ENCODE results near the gene DHRS2.
A peak's percentile ranks its signal among the peaks of the same experiment; 100 is the strongest.

The DHRS2 gene

DNA sequence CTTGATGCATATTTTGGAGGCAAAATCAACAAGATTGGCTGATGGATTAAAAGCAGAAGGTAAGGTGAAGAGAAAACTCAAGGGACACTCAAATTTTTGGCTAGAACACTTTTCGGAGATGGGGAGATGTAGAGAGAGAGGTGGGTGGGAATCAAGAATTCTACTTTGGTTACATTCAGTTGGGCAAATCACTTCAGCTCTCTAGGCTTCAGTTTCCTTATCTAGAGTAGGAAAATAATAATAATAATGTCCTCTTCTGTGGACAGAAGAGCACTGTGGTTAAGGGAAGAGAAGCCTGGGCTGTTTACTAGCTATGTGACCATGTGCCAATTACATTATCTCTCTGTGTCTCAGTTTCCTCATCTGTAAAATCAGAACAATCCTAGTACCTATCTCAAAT, 23.4 kb upstream of the DHRS2 start:
- no peak for DNase-seq (ENCODE audit: low spot score)

DNA sequence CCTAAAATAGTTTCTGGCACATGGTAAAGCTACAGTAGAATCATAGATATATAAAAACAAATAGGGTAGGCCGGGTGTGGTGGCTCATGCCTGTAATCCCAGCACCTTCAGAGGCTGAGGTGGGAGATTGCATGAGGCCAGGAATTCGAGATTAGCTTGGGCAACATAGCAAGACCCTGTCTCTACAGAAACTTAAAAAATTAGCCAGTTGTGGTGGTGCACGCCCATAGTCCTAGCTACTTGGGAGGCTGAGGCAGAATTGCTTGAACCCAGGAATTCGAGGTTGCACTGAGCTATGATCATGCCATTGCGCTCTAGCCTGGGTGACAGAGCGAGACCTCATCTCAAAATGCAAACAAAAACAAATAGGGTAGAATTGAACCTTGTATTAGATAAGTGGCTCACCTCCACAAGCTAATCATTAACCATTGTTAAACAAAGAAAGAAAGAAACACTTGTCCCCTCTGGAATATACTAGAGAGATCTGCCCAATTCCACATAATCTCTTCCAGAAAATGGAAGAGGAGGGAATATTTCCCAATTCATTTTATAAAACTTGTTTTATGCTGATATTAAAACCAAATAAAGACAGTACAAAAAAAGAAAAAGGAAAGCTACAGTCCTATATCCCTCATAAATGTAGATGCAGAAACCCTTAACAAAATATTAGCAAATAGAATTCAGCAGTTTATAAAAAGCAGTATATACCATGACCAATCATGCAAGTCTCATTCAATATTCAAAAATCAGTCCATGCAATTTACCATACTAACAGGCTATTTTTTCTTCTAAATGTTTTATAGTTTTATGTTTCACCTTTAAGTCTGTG, 22.7 kb upstream of the DHRS2 start:
- DNase-seq (ENCODE audit: low spot score), result no peak

DNA sequence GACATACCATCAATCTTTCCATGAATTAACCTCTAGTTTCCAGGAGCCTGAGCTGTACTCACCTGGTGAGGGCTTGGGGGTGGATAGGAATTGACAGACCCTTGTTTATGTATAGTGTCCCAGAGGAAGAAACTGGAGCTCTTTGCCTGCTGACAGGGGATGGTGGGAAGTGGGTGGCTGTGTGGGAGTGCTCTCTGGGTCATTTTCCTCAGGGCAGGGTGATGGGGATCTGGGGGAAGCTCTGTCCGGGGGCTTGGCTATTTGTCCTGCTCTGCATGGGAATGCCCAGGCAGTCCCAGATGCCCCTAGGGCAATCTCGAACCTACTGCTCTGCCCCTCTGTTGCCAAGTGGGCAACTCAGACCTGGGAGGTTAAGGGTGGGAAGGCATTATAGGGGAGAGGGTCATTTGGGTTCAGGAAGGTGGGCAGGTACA, 21.8 kb upstream of the DHRS2 start:
- no peak for DNase-seq (ENCODE audit: low spot score)

DNA sequence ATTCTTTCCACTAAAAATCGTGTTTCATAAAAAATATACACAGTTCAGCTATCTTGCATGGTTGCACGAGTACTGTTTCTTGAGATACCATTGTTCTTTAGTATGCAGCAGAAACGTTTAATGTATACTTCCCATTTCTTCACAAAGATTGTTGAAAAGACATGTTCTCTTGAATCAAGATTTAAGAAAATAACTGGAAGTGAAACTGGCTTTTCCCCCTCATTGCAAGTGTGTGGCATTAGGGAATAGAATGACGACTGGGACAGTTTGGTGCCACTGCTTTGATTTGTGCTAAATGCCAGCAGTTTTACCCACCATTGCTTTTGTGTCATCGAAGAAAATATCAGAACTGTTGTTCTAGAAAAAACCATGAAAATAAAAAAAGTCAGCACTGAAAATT, 20.3 kb upstream of the DHRS2 start:
- DNase-seq (ENCODE audit: low spot score), result no peak

DNA sequence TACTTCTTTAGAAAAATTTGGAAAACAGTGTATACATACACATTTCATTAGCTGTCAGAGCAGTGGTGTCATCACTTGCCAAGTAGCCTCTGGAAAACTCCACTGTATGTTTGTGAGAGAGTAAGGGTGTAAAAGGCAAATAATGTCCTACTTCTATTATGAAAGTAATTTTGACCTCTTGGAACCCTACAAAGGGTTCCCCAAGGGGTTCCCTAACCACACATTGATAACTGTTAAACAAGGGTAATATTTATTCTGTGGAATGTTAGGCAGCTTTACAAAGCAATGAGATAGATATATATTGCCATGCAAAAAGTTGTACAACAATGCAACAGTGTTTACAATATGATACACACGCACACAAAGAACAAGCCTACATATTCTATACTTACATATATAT, 18.6 kb upstream of the DHRS2 start:
- no peak for DNase-seq (ENCODE audit: low spot score)

DNA sequence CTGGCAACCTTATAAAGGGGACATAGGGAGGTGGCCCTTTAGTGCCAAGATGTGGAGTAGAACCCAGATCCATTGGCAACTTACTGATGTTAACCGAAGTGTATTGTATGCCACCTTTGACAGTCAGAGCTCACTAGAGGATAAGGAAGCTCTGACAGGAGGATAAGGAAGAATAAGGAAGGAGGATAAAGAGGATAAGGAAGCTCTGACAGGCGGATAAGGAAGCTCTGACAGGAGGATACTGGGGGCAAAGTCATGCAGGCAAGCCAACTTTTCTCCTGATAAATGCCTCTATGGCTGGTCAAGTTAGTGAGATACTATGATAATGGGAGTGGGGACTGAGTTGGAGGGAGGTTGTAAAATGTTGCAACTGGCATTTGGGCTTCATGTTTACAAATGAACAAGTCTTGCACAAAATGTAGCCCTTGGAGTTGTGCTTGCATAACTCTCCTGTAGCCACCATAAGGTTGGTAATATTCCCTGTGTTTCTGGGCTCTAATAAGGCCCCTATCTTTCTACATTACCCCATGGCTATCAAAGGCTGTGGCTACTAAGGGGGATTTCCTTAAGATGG, 17.7 kb upstream of the DHRS2 start:
- DNase-seq (ENCODE audit: low spot score), result no peak

DNA sequence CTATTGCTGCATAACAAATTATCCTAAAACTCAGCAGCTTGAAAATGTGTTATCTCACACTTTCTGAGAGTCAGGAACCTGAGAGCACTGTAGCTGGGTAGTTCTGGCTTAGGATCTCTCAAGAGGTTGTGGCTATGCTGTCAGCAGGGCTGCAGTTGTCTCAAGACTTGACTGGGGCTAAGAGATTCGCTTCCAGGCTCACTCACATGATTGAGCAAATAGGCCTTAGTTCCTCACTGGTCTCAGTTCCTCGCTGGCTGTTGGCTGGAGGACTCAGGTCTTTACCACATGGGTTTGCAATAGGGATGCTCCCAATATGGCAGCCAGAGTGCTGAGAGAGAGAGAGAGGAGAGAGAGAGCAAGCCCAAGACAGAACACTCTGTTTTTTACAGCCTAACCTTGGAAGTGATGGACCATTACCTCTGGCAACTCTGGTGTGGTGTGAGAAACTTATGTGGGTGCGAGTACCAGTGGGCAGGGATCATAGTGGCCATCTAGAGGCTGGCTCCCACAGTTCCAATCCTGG, 15.9 kb upstream of the DHRS2 start:
- no peak for DNase-seq (ENCODE audit: low spot score)

DNA sequence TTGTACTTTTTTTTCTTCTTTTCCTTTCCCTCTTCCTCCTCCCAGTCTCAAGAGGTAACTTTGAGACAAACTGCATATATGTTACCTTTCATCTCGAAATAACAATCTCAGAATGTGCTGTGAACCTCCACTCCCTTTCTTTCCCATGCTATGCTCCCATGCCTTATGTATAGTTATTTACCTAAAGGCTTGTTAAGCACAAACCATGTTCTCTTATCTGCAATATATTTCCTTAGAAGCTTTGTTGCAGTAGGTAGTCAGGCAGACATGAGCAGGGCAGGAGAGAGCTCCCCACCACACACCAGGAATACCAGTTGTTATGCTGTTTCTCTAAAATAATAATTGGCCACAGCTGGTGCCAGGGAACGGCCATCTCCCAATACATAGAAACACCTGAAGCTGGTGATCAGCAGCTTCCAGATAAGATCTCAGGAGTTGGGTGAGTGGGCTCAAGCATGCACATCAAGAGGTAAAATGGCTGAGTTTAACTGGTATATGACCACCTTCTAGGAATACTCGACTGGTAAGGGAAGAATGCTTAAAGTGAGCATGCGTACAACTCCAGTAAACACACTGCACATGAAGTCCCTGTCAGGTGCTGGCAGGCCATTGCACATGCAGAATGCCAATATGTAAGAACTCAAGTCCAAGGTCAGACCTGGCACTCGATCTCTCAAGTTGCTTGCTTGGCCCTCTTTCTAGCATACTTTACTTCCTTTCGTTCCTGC, 14.8 kb upstream of the DHRS2 start:
- DNase-seq (ENCODE audit: low spot score), result no peak

DNA sequence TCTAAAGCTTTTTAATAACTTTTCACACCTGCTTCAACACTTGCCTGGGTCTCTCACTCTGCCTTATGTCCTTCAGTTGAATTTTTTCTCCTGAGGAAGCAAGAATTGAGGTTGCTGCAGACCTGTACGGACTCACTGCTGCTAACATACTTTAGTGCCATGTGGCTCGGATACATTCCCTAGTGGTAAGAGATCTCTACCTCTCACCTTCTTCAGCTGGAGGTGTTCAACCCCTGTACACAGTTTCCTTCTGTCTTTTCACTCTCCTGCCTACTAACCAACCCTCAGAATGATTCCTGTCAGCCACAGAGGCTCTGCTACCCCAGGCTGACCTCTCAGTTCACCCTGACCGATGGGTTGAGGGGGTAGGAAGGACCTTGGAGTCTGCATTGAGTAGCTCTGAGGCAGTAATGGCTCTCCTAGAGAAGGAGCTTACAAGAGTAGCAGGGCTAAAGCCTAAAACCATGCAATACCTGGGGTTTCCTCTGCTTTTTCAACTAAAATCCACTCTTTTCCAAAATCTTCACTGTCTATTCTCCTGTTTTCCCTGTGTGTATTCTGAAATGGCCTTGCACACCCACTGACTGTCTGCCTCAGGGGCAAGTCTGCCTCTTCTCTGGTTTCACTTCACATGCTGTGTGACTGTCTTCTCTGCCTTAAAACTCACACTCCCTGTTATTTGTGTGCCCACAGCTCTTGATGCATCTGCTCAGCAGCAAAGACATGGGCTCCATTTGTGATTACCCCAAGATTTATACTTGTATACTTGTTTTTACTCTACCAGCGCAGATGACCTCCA, 14.0 kb upstream of the DHRS2 start:
- no peak for DNase-seq (ENCODE audit: low spot score)

DNA sequence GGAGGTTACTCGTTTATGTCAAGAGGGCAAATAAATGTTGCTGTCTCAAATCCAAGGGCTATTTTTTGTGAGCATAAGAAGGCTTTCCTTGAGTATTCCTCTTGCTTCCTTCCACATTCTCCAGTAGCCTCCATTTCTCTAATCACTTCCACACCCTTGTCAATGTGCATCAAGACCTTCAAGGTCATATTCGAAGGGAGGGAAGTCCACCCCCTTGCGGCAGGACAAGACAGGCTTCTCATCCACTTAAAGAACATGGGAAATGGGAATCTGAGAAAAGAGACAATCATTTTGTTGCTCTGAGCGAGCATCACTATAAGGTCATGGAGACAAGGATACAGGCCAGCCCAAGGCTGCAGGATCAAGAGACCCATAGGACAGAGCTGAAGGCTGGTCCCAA, 13.2 kb upstream of the DHRS2 start:
- no peak for DNase-seq (ENCODE audit: low spot score)

DNA sequence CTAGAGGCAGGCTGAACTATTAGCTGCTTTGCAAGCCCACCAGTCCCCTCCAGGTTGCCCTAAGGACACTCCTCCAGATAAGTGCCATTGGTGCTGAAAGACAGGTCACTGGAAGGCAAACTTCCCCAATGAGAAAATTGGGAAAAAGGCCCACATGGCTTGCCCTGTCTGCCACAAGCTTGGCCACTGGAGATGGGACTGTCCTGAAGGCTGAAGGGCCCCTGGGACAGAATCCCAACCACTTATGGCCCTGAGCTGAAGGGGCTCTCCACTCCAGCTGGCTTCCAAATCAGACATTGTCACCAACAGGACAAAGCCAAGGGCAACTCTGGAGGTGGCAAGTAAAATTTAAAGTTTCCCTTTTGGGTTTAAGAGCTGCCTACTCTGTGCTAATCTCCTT, 12.2 kb upstream of the DHRS2 start:
- DNase-seq (ENCODE audit: low spot score), result no peak

DNA sequence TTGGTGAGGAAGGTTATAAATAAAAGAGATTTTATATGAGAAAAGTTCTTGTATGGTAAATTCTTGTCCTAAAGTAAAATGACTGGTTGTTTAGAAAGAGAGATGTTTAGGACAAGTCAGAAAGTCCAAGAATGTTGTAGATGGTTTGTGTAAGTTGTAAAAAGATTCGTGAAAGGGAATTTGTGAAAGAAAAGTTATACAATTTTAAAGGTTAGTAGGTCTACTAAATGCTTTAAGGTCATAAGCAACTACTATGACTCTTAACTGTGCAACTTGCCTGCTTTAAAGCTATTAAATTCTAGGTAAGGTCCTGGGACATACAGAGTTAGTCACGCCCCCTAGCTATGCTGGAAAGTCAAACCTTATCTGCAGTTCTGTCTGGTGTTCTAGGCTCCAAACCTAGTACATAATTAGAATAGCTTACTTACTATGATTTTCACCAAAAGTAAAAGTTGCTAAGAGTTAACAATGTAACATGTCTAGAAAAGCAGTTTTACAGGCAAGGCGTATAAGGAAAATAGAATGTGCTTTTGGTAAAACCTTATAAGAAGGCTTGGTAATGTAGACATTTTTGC, 11.2 kb upstream of the DHRS2 start:
- DNase-seq (ENCODE audit: low spot score), result no peak

DNA sequence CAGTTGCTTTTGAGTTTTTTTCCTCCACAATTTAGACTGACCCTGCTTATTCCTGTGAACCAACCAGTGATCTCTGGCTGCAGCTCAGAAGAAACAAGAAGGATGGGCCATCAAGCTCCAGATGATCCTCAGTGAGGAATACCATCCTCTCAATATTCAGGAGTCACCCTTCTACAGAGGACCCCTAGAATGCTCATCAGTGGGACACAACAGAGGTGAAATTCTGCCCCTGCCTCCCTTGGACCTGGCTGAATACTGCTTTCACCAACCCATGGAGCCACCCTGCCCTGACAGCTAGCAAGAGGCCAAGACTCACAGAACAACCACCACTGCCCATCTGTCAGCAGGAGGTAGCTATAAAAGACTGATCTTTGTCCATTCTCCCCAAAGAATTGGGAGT, 9.2 kb upstream of the DHRS2 start:
- no peak for DNase-seq (ENCODE audit: low spot score)

DNA sequence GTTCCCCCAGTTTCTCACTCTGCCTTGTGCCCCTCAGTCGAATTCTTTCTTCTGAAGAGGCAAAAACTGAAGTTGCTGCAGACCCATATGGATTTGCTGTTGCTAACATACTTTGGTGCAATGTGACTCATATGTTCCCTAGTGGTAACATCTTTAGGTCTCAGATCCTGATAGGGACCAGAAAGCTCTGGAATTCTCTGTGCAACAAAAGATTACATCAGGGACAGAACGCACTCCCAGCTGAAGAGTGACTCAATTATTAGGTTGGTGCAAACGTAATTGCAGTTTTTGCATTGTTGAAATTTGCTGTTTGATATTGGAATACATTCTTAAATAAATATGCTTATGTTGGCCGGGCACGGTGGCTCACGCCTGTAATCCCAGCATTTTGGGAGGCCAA, 8.2 kb upstream of the DHRS2 start:
- DNase-seq (ENCODE audit: low spot score), result no peak

DNA sequence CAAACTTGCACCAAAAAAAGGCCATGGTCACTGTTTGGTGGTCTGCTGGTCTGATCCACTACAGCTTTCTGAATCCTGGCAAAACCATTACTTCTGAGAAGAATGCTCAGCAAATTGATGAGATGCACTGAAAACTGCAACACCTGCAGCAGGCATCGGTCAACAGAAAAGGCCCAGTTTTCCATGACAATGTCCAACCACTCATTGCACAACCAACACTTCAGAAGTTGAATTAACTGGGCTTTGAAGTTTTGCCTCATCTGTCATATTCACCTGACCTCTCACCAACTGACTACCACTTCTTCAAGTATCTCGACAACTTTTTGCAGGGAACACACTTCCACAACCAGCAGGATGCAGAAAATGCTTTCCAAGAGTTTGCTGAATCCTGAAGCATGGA, 7.0 kb upstream of the DHRS2 start:
- no peak for DNase-seq (ENCODE audit: low spot score)

DNA sequence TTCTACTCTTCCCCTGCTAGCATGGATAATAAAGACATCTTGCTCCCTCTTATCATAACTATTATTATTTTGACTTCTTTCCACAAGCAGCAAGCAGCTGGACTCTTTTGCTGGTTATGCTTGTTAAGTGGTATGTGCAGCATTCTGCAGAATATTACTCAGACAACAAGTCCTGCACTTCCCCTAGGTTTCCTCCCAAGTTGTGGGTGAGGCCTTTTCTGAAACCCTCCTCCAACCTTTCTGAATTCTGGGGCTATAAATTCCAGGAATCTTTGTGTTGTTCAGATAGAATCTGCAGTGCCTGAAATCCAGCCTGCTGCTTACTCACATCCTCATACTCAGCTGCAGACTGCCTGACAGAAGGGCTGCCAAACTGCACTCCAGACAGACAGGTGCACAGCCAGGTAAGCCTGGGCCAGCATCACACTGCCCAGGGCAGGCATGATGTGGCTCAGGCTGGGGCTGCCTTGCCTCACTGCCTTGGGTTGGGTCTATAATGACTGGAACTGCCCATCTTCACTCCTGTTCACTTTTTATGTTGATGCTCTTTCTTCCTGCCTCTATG, 6.2 kb upstream of the DHRS2 start:
- no peak for DNase-seq (ENCODE audit: low spot score)

DNA sequence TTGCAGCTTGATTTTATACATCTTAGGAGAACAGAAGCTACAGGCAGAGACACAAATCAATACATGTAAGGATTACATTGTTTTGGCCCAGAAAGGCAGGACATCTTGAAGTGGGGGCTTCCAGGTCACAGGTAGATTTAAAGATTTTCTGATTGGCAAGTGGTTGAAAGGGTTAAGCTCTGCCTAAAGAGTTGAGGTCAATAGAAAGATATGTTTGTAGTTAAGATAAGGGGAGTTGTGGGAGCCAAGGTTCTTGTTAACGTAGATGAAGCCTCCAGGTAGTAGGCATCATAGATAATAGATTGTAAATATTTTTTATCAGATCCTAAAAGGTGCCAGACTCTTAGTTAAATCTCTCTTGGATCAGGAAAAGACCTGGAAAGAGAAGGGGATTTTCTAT, 5.5 kb upstream of the DHRS2 start:
- DNase-seq (ENCODE audit: low spot score), result no peak

DNA sequence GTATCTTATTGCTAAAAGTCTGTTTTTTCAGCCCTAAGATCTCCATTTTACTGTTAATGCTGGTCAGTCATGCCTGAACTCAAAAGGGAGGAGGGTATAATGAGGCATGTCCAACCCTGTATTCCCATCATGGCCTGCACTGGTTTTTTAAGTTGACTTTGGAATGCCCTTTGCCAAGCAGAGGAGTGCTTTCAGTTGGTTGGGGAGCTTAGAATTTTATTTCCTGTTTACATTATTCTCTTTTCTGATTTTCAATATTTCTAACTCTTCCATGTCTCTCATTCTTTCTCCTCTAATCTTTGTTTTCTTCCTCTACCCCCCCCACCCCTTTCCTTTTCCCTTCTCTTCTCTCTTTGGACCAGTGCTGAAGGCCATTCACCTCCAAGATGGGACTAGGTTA, 4.9 kb upstream of the DHRS2 start:
- no peak for DNase-seq (ENCODE audit: low spot score)

DNA sequence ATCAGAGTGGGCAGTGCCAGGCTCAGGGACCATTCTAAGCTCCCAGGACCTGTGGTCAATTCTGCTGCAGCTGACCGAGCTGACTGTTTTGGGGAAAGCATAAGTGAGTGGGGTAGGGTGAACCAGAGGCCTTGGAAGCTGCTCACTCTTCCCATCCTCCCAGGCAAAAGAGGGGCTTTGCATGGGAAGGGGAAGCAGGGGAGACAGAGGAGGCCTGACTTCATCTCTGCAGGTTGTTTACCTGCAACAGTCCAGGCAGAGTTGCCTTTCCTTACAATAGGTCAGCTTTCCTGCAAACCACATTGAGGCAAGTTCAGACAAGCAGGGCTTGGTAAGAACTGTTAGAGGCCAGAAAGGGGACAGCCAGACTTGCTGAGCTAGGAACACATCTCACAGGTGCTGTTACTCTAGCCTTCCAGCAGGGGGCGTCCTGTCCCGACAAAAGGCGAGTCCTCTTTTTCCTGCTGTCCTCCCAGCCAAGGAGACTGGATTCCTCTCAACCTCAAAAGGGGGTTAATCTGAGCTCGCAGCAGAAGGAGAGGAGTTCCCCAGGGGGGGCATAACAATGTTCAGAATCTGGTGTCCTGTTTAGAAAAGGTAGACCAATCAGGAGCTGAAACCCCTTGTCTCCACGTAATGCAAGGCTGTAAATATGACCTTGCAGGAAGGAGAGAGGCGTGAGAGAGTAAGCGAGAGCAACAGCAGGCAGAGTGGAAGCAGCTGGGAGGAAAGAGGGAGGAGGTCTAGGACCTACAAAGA, 4.3 kb upstream of the DHRS2 start:
- DNase-seq (ENCODE audit: low spot score), result peak; percentile 83

DNA sequence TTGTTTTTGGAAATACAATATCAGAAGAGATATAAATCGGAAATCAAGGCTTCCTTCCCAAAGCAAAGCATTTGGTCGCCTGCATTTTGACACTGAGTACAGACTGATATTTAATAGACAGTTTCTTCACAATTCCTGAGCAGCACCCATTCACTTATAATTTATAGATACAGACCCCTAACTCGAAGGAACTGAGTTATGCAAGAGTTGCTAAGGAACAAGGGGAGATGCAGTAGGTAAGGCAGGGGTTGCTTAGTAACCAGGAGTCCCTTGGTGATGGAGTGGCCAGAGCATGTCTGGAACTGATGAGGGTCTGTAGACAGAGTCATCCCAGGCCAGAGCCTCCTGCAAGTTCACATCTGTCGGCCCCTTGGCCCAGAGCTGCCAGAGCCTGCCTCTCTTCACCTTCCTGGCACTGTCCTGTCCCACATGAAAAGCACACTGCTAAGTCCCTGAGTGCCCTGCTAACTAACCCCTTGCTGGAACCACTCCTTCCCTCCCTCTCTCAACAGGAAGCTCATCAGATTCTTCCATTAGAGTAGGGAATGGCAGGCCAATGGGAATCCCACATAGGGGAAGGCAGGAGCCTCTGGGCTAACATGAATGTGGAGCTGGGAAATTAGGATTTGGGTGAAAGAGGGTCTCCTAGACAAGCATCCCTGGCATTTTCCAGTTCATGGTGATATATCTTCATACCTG, 3.6 kb upstream of the DHRS2 start:
- DNase-seq (ENCODE audit: low spot score), result no peak

Data from left forelimb (tissue), 1 donor.